ENCODE results near the gene PDSS2.

The PDSS2 gene

DNA sequence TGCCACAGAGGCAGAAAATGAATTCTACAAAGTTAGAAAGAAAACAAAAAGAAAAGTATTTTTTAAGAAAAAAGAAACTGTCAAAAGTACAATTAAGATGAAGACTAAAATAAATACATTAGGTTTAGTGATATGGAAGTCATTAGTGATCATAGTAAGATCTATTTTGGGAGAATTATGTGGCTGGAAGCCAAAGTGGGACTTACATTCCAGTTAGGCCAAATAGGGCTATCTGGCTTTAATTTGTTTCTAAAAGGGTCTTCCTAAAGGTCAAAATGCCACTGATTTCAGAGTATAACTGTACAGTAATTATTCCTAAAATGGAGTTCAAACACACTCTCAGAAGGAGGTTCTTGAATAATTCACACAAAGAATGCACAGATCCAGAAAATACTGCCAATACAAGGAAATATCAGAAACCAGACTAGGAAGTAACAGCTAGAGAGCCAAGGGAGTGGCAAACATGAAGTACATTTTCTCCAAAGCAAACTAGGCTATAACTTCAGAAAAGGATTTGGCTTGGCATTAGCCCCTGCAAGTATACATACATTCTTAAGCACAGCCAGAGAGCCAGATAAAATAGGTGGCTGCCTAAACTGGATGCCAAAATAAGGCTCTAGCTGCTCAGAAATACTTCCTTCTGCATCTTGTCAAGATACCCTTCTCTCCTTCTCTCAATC is 45.3 kb downstream of the PDSS2 start:
- Mint-ChIP-seq H3K27me3 (no peaks in the 10 kb centered on the region), H3K36me3 (peaks cover 13% of the 10 kb centered on the region), H3K27ac (no peak overlapping the region), H3K4me1 (ENCODE audit: low read depth) (peaks cover 7% of the 10 kb centered on the region), H3K9me3 (ENCODE audit: low read depth) (no peaks in the 10 kb centered on the region), H3K4me3 (no peak overlapping the region)

DNA sequence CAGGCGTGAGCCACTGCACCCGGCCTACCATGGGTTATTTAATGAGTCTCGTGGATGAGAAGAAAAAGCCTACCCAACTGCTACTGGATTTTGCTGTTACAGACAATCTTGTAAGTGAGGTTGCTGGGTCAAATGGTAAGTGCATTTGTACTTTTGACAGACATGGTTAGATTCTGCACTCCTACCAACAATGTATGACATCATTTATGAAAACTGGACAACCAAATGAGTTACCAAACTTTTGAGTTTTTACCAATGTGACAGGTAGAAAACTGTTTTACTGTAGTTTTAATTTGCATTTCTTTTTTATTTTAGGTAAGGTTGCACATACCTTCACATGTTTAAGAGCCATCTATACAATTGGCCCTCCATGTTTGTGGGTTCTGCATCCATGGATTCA is 48.2 kb downstream of the PDSS2 start:
- Mint-ChIP-seq H3K36me3 (peaks cover 13% of the 10 kb centered on the region), H3K4me3 (no peak overlapping the region), H3K9me3 (ENCODE audit: low read depth) (no peaks in the 10 kb centered on the region), H3K27me3 (no peaks in the 10 kb centered on the region), H3K4me1 (ENCODE audit: low read depth) (peaks cover 2% of the 10 kb centered on the region), H3K27ac (no peak overlapping the region)

- H3K27me3 Mint-ChIP-seq: no peaks in the 10 kb centered on the region
- H3K4me1 Mint-ChIP-seq (ENCODE audit: low read depth): no peaks in the 10 kb centered on the region
- H3K27ac Mint-ChIP-seq: no peak overlapping the region
- peaks cover 4% of the 10 kb centered on the region for H3K9me3 Mint-ChIP-seq (ENCODE audit: low read depth)
- H3K4me3 Mint-ChIP-seq: no peak overlapping the region
- H3K36me3 Mint-ChIP-seq: peaks cover 14% of the 10 kb centered on the region
Measured at GRCh38 chr6:107409942-107410341, 49.4 kb downstream of the PDSS2 start.

DNA sequence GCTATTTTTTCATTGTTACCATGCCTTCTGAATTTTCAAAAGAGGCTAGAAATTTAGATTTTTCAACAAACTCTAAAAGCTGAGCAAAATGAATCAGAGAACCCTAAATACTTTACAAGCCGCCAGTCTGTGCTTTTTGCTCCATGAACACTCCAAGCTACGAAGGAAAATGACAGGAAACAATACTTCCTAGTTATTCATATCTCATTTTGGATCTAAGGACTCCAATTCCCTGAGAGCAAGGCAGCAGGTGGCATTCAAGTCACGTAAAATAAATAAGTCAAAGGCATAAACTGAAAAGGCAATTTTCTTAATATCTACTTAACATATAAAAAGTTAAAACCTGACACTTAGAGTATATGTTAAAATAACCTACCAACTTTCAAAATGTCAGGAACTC is 50.6 kb downstream of the PDSS2 start:
- H3K36me3 Mint-ChIP-seq: peaks cover 26% of the 10 kb centered on the region
- no peaks in the 10 kb centered on the region for H3K4me1 Mint-ChIP-seq (ENCODE audit: low read depth)
- no peak overlapping the region for H3K27ac Mint-ChIP-seq
- peaks cover 15% of the 10 kb centered on the region for H3K9me3 Mint-ChIP-seq (ENCODE audit: low read depth)
- no peaks in the 10 kb centered on the region for H3K27me3 Mint-ChIP-seq
- no peak overlapping the region for H3K4me3 Mint-ChIP-seq

DNA sequence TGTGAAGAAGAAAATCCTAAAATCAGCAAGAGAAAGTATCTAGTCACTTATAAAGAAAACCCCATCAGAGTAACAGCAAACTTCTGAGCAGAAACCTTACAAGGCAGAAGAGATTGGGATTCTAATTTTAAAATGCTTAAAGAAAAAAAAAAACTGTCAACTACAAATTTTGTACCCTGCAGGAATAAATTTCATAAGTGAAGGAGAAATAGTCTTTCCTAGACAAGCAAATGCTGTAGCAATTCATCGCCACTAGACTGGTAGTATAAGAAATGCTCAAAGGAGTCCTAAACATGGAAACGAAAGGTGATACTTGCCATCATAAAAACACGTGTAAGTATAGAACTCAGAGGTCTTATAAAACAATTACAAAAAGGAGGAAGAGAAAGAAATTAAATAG is 54.4 kb downstream of the PDSS2 start:
- H3K9me3 Mint-ChIP-seq (ENCODE audit: low read depth): peaks cover 15% of the 10 kb centered on the region
- H3K36me3 Mint-ChIP-seq: peaks cover 42% of the 10 kb centered on the region

GRCh38 chr6:107402533-107402932 is 56.8 kb downstream of the PDSS2 start:
- no peak overlapping the region for H3K4me3 Mint-ChIP-seq
- no peaks in the 10 kb centered on the region for H3K27me3 Mint-ChIP-seq
- peaks cover 51% of the 10 kb centered on the region for H3K36me3 Mint-ChIP-seq
- H3K4me1 Mint-ChIP-seq (ENCODE audit: low read depth): no peaks in the 10 kb centered on the region
- H3K27ac Mint-ChIP-seq: no peak overlapping the region
- peaks cover 15% of the 10 kb centered on the region for H3K9me3 Mint-ChIP-seq (ENCODE audit: low read depth)

More for the DNA sequence above, 54.4 kb downstream of the PDSS2 start:
- no peaks in the 10 kb centered on the region for H3K27me3 Mint-ChIP-seq
- no peak overlapping the region for H3K27ac Mint-ChIP-seq
- H3K4me1 Mint-ChIP-seq (ENCODE audit: low read depth): no peaks in the 10 kb centered on the region
- no peak overlapping the region for H3K4me3 Mint-ChIP-seq

GRCh38 chr6:107401573-107401972 is 57.8 kb downstream of the PDSS2 start:
- Mint-ChIP-seq H3K9me3 (ENCODE audit: low read depth) (peaks cover 15% of the 10 kb centered on the region), H3K27ac (no peak overlapping the region), H3K4me3 (no peak overlapping the region), H3K4me1 (ENCODE audit: low read depth) (no peaks in the 10 kb centered on the region), H3K36me3 (peaks cover 47% of the 10 kb centered on the region), H3K27me3 (no peaks in the 10 kb centered on the region)

DNA sequence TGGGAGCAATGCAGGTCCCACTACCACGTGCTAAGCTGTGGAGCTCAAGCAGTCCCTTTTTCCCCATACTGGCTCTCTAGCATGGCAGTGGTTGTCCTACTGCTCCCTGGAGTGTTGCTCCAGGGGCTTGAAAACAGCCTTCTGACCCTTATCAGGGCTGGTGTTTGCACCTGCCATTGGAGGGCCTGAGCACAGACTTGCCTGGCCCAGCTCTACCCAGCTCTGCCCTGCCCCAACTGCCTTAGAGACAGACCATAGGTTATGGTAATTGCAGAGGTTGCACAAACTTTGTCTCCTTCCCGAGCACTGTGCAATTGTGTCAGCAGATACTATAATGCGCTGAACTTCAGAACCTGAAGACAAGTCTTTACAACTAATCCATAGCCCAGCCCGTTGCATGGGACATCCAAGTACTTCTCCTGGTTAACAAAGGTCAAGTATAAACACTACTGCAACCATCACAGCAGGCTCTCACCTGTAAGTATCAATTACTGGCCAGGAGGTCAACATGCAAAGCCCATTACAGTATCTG is 58.7 kb downstream of the PDSS2 start:
- H3K36me3 Mint-ChIP-seq: peaks cover 52% of the 10 kb centered on the region
- no peaks in the 10 kb centered on the region for H3K27me3 Mint-ChIP-seq
- peaks cover 21% of the 10 kb centered on the region for H3K9me3 Mint-ChIP-seq (ENCODE audit: low read depth)
- no peaks in the 10 kb centered on the region for H3K4me1 Mint-ChIP-seq (ENCODE audit: low read depth)
- no peak overlapping the region for H3K4me3 Mint-ChIP-seq
- no peak overlapping the region for H3K27ac Mint-ChIP-seq

DNA sequence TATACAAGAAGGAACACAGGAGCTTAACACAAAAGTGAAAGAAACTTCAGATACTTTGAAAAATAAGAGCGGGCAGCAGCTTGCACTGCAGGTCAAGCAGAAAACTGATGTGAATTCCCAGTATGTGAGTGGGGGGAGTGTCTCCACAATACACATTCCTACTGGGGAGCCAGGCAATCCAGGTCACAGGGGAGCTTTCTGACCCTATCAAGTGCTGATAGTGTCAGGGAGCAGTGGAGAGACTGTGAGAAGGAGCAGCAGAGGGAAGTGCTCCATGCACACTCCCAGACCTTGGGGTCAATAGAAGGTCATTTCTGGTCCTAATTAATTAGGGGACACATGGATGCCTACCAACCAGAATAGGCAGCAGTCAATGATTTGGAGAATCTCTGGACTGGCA is 59.4 kb downstream of the PDSS2 start:
- peaks cover 20% of the 10 kb centered on the region for H3K9me3 Mint-ChIP-seq (ENCODE audit: low read depth)
- H3K27me3 Mint-ChIP-seq: no peaks in the 10 kb centered on the region
- no peak overlapping the region for H3K27ac Mint-ChIP-seq
- no peak overlapping the region for H3K4me3 Mint-ChIP-seq
- H3K36me3 Mint-ChIP-seq: peaks cover 52% of the 10 kb centered on the region
- no peaks in the 10 kb centered on the region for H3K4me1 Mint-ChIP-seq (ENCODE audit: low read depth)

DNA sequence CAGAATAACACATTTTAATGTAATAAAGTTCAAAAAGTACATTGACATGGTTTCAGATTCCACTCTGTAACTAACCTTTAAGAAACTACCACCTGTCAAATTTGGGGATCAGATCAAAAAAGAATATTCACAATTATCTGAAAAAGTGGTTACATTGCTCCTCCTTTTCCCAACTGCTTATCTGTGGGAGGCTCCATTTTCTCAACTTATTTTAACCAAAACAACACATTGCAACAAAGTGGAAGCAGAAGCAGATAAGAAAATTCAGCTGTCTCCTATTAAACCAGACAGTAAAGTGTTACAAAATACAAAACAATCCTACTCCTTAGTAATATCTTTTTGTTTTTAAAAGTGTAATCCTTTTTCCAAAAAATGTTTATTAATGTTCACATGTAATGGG is 61.4 kb downstream of the PDSS2 start:
- Mint-ChIP-seq H3K36me3 (peaks cover 41% of the 10 kb centered on the region), H3K27me3 (no peaks in the 10 kb centered on the region), H3K4me3 (no peak overlapping the region), H3K4me1 (ENCODE audit: low read depth) (no peaks in the 10 kb centered on the region), H3K27ac (no peak overlapping the region), H3K9me3 (ENCODE audit: low read depth) (peaks cover 17% of the 10 kb centered on the region)

DNA sequence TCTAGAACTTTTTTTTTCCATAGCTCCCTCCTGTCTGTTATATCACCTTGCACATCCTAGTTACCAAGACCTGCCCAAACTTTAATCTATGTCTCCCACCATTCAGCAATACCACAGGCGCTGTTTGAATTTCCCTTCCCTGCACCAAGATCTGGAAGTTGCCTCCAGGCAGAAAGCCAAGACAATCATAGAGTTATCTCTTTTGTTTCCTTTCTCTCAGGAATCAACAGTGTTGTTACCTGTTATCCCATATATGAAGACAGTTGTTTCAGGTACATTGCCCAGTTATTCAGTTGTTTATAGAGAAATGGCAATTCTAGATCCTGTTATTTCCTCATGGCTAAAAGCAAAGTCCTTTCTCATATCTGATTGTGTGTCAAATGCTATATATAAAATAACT is 63.2 kb downstream of the PDSS2 start:
- Mint-ChIP-seq H3K4me1 (ENCODE audit: low read depth) (no peaks in the 10 kb centered on the region), H3K27me3 (no peaks in the 10 kb centered on the region), H3K36me3 (peaks cover 38% of the 10 kb centered on the region)

DNA sequence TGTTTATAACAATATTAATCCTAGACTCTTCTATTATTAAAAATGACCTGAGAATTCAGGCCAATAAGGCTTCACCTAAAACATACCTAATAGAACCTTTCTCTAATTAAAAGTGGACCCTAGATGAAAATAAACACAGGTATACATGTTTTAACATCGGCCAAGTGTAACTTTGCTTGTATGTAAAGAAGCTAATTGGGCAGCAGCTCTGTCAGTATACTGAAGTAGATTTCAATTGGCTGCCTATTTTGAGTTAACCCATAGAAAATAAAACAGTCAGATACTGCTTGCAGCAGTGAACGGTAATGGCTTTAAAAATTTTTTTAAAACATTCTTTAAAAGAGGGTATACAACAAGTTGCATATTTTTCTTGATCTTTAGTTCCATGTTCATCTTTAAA is 67.3 kb downstream of the PDSS2 start:
- H3K4me1 Mint-ChIP-seq (ENCODE audit: low read depth): peaks cover 4% of the 10 kb centered on the region
- H3K27me3 Mint-ChIP-seq: no peaks in the 10 kb centered on the region
- H3K27ac Mint-ChIP-seq: no peak overlapping the region
- H3K4me3 Mint-ChIP-seq: no peak overlapping the region
- H3K9me3 Mint-ChIP-seq (ENCODE audit: low read depth): peaks cover 23% of the 10 kb centered on the region
- H3K36me3 Mint-ChIP-seq: peaks cover 27% of the 10 kb centered on the region

More for the DNA sequence above, 63.2 kb downstream of the PDSS2 start:
- Mint-ChIP-seq H3K9me3 (ENCODE audit: low read depth) (peaks cover 23% of the 10 kb centered on the region), H3K4me3 (no peak overlapping the region), H3K27ac (no peak overlapping the region)

GRCh38 chr6:107390685-107391435 is 68.5 kb downstream of the PDSS2 start:
- H3K4me3 Mint-ChIP-seq: no peak overlapping the region
- H3K4me1 Mint-ChIP-seq (ENCODE audit: low read depth): peaks cover 6% of the 10 kb centered on the region
- no peak overlapping the region for H3K27ac Mint-ChIP-seq
- no peaks in the 10 kb centered on the region for H3K27me3 Mint-ChIP-seq
- H3K9me3 Mint-ChIP-seq (ENCODE audit: low read depth): peaks cover 18% of the 10 kb centered on the region
- H3K36me3 Mint-ChIP-seq: peaks cover 22% of the 10 kb centered on the region

- peaks cover 18% of the 10 kb centered on the region for H3K36me3 Mint-ChIP-seq
- no peaks in the 10 kb centered on the region for H3K27me3 Mint-ChIP-seq
- no peak overlapping the region for H3K4me3 Mint-ChIP-seq
- peaks cover 14% of the 10 kb centered on the region for H3K9me3 Mint-ChIP-seq (ENCODE audit: low read depth)
- no peak overlapping the region for H3K27ac Mint-ChIP-seq
- peaks cover 7% of the 10 kb centered on the region for H3K4me1 Mint-ChIP-seq (ENCODE audit: low read depth)
Measured at GRCh38 chr6:107390056-107390455, 69.3 kb downstream of the PDSS2 start.

DNA sequence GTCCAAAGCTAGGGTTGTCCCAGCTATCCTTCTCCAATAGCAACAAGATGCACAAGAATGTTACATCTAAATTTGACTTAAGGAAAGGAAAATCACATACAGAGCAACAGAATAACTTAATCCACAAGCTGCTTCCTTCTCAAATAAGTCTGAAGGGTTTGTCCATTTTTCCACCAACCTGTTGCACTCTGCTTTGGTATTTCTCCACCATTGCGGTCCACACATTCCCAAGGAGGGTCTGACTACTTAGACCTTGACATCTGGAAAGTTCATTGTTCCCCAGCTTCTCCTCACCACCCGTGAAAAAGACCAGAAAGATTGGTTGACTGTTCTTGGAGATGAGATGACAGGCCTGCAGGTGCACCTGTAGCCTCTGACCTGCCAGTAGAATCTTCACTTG is 72.5 kb downstream of the PDSS2 start:
- Mint-ChIP-seq H3K4me1 (ENCODE audit: low read depth) (peaks cover 7% of the 10 kb centered on the region), H3K27me3 (no peaks in the 10 kb centered on the region), H3K9me3 (ENCODE audit: low read depth) (no peaks in the 10 kb centered on the region), H3K27ac (no peak overlapping the region), H3K4me3 (no peak overlapping the region), H3K36me3 (peaks cover 9% of the 10 kb centered on the region)

Measured in activated naive CD8-positive, alpha-beta T cell (primary cell).